HepG2 (cell line): ENCODE results near the gene MAP2K3. TPM values are rescaled to one million over a fixed set of nuclear protein-coding genes. Genes with fewer than 3 reads are reported as not detected.

Experiments
- ARNT ChIP-seq: fragments of 450-650 bp; IDR thresholded peaks from 2 replicates; pipeline ENCODE4 v1.6.1; 2017
- ATM ChIP-seq: fragments of 450-650 bp; IDR thresholded peaks from 2 replicates; pipeline ENCODE4 v1.7.1; 2017; ENCODE audit warnings: mild to moderate bottlenecking, borderline replicate concordance
- BRD4 ChIP-seq: sonication (generic); formaldehyde crosslinking; IDR thresholded peaks from 2 replicates; pipeline ENCODE4 v1.4.0; 2020; ENCODE audit warnings: missing genetic modification reagents
- CENPT ChIP-seq: sonication (generic); formaldehyde crosslinking; IDR thresholded peaks from 2 replicates; pipeline ENCODE4 v1.8.0; 2022; ENCODE audit warnings: low read depth, mild to moderate bottlenecking, moderate library complexity, missing genetic modification reagents
- CHD4 ChIP-seq: fragments of 200-600 bp; sonication (generic); IDR thresholded peaks from 2 replicates; pipeline ENCODE4 v1.7.0; 2017; ENCODE audit warnings: mild to moderate bottlenecking, low read length, borderline replicate concordance
- DNMT1 ChIP-seq: sonication (generic); formaldehyde crosslinking; IDR thresholded peaks from 2 replicates; pipeline ENCODE4 v1.5.1; 2020; ENCODE audit warnings: mild to moderate bottlenecking, missing genetic modification reagents
- GRHL1 ChIP-seq: sonication (generic); formaldehyde crosslinking; conservative IDR thresholded peaks from 2 replicates; pipeline ENCODE4 v1.8.0; 2022; ENCODE audit warnings: missing genetic modification reagents
- KDM6A ChIP-seq: IDR thresholded peaks from 2 replicates; pipeline ENCODE4 v1.6.1; 2016; ENCODE audit warnings: low read depth
- MIER3 ChIP-seq: IDR thresholded peaks from 2 replicates; pipeline ENCODE4 v1.6.1; 2016; ENCODE audit warnings: missing compliant biosample characterization, borderline replicate concordance
- MTF1 ChIP-seq: sonication (generic); formaldehyde crosslinking; IDR thresholded peaks from 2 replicates; pipeline ENCODE4 v1.5.0; 2020; ENCODE audit warnings: missing genetic modification reagents
- PPARG ChIP-seq: conservative IDR thresholded peaks from 2 replicates; pipeline ENCODE4 v1.6.1; 2016; ENCODE audit warnings: missing biosample characterization, missing genetic modification reagents
- RXRA ChIP-seq: sonication (generic); formaldehyde crosslinking; IDR thresholded peaks from 2 replicates; pipeline ENCODE4 v1.5.1; 2020; ENCODE audit warnings: missing genetic modification reagents
- SAP130 ChIP-seq: IDR thresholded peaks from 2 replicates; pipeline ENCODE4 v1.6.1; 2016; ENCODE audit warnings: low read depth
- STAT5B ChIP-seq: sonication (generic); formaldehyde crosslinking; IDR thresholded peaks from 2 replicates; pipeline ENCODE4 v1.4.0; 2020; ENCODE audit warnings: missing genetic modification reagents
- TGIF2 ChIP-seq: IDR thresholded peaks from 2 replicates; pipeline ENCODE4 v1.6.1; 2016; ENCODE audit warnings: control low read depth, missing compliant biosample characterization
- TP53 ChIP-seq: sonication (generic); formaldehyde crosslinking; conservative IDR thresholded peaks from 2 replicates; pipeline ENCODE4 v1.4.0; 2020; ENCODE audit warnings: missing genetic modification reagents
- ZBTB21 ChIP-seq: sonication (generic); formaldehyde crosslinking; IDR thresholded peaks from 2 replicates; pipeline ENCODE4 v1.4.0; 2020; ENCODE audit warnings: missing genetic modification reagents
- ZNF143 ChIP-seq: sonication (generic); formaldehyde crosslinking; IDR thresholded peaks from 2 replicates; pipeline ENCODE4 v1.4.0; 2020; ENCODE audit warnings: missing genetic modification reagents
- ZNF256 ChIP-seq: sonication (generic); formaldehyde crosslinking; conservative IDR thresholded peaks from 2 replicates; pipeline ENCODE4 v1.4.0; 2020; ENCODE audit warnings: missing genetic modification reagents
- ZNF260 ChIP-seq: sonication (generic); formaldehyde crosslinking; IDR thresholded peaks from 2 replicates; pipeline ENCODE4 v1.4.0; 2020; ENCODE audit warnings: missing genetic modification reagents, low read depth, mild to moderate bottlenecking, borderline replicate concordance
- ZNF501 ChIP-seq: sonication (generic); formaldehyde crosslinking; IDR thresholded peaks from 2 replicates; pipeline ENCODE4 v1.5.1; 2020; ENCODE audit warnings: mild to moderate bottlenecking, moderate library complexity, missing genetic modification reagents
- ZNF543 ChIP-seq: sonication (generic); formaldehyde crosslinking; IDR thresholded peaks from 2 replicates; pipeline ENCODE4 v1.4.0; 2020; ENCODE audit warnings: mild to moderate bottlenecking, missing genetic modification reagents
- ZNF747 ChIP-seq: sonication (generic); formaldehyde crosslinking; IDR thresholded peaks from 2 replicates; pipeline ENCODE4 v1.8.1; 2023; ENCODE audit warnings: missing genetic modification reagents, mild to moderate bottlenecking, borderline replicate concordance
- ZNF839 ChIP-seq: sonication (generic); formaldehyde crosslinking; IDR thresholded peaks from 2 replicates; pipeline ENCODE4 v1.4.0; 2020; ENCODE audit warnings: missing genetic modification reagents, mild to moderate bottlenecking, borderline replicate concordance
- polyA plus RNA-seq, 8 experiments: library from polyadenylated mRNA; depleted of rRNA in 3 of 8; stranded (reverse) in 7 of 8; unstranded in 1 of 8; fragments of >200 nt; fragmentation: Illumina TruSeq in 4 of 8; extraction: Trizol in 4 of 8; gene quantifications; 2 replicates each; pipeline versions ENCODE4 v1.2.1 to v1.2.3, GENCODE V29; 2011 to 2016; ENCODE audit warnings: low read depth in 4 of 8, missing spikeins in 1 of 8, mixed read lengths in 1 of 8; ENCODE audit not compliant: insufficient read depth in 1 of 8
- total RNA-seq, 5 experiments: library from RNA; depleted of rRNA; stranded (reverse); fragments of >200 nt; fragmentation: Illumina TruSeq; extraction: Trizol; gene quantifications; 2 replicates each; pipeline ENCODE4 v1.2.3, GENCODE V29; 2016; ENCODE audit warnings: low read depth in 1 of 5
- TF ChIP-seq, protein P1 (sequence below): fragments of 450-650 bp; IDR thresholded peaks from 2 replicates; pipeline ENCODE4 v1.6.1; 2016
- TF ChIP-seq, protein P2 (sequence below): sonication (generic); formaldehyde crosslinking; IDR thresholded peaks from 2 replicates; pipeline ENCODE4 v1.4.0; 2020; ENCODE audit warnings: mild to moderate bottlenecking, missing genetic modification reagents
- TF ChIP-seq, protein P3 (sequence below): sonication (generic); formaldehyde crosslinking; IDR thresholded peaks from 2 replicates; pipeline ENCODE4 v1.5.0; 2020; ENCODE audit warnings: mild to moderate bottlenecking, low read depth, missing genetic modification reagents, borderline replicate concordance

MAP2K3 gene
- total and polyA plus RNA-seq, 2 of the 13 experiments (the other 11 are each of a cell fraction or from before 2014, with no cell fraction given): 20.5 to 27.4 TPM

GRCh38 chr17:21275579-21276263, 8.8 kb upstream of the MAP2K3 start (continued):
- no peak for TF ChIP-seq GRHL1 (CRISPR knock-in tag)
- TF ChIP-seq ZNF747 (CRISPR knock-in tag): 0 out of 2 replicates have a peak, but pooled peaks have one; percentile 62
- TF ChIP-seq ARNT: no peak
- no peak for TF ChIP-seq ZBTB21
- TF ChIP-seq, protein P1, sequence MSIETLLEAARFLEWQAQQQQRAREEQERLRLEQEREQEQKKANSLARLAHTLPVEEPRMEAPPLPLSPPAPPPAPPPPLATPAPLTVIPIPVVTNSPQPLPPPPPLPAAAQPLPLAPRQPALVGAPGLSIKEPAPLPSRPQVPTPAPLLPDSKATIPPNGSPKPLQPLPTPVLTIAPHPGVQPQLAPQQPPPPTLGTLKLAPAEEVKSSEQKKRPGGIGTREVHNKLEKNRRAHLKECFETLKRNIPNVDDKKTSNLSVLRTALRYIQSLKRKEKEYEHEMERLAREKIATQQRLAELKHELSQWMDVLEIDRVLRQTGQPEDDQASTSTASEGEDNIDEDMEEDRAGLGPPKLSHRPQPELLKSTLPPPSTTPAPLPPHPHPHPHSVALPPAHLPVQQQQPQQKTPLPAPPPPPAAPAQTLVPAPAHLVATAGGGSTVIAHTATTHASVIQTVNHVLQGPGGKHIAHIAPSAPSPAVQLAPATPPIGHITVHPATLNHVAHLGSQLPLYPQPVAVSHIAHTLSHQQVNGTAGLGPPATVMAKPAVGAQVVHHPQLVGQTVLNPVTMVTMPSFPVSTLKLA: no peak
- TF ChIP-seq, protein P2, sequence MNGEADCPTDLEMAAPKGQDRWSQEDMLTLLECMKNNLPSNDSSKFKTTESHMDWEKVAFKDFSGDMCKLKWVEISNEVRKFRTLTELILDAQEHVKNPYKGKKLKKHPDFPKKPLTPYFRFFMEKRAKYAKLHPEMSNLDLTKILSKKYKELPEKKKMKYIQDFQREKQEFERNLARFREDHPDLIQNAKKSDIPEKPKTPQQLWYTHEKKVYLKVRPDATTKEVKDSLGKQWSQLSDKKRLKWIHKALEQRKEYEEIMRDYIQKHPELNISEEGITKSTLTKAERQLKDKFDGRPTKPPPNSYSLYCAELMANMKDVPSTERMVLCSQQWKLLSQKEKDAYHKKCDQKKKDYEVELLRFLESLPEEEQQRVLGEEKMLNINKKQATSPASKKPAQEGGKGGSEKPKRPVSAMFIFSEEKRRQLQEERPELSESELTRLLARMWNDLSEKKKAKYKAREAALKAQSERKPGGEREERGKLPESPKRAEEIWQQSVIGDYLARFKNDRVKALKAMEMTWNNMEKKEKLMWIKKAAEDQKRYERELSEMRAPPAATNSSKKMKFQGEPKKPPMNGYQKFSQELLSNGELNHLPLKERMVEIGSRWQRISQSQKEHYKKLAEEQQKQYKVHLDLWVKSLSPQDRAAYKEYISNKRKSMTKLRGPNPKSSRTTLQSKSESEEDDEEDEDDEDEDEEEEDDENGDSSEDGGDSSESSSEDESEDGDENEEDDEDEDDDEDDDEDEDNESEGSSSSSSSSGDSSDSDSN (CRISPR knock-in tag): peak; percentile 87
- TF ChIP-seq PPARG: no peak
- no peak for TF ChIP-seq ZNF256
- peak; percentile 53; the same call in 1 of the 2 replicates for TF ChIP-seq ZNF143 (CRISPR knock-in tag)
- TF ChIP-seq BRD4 (CRISPR knock-in tag): 0 out of 2 replicates have a peak, but pooled peaks have one; percentile 55
- TF ChIP-seq CENPT (CRISPR knock-in tag): no peak
- TF ChIP-seq ZNF260 (CRISPR knock-in tag): no peak
- peak; percentile 86 for TF ChIP-seq RXRA
- TF ChIP-seq DNMT1 (CRISPR knock-in tag): peak; percentile 82; the same call in 1 of the 2 replicates
- TF ChIP-seq TP53 (CRISPR knock-in tag): peak; percentile 71; the same call in 1 of the 2 replicates
- TF ChIP-seq MIER3: no peak
- peak; percentile 93 for TF ChIP-seq ZNF501
- no peak for TF ChIP-seq STAT5B (CRISPR knock-in tag)
- no peak for TF ChIP-seq KDM6A (CRISPR knock-in tag)
- no peak for TF ChIP-seq MTF1 (CRISPR knock-in tag)
- peak; percentile 69 for TF ChIP-seq SAP130
- no peak for TF ChIP-seq ATM
- no peak for TF ChIP-seq TGIF2 (CRISPR knock-in tag)
- TF ChIP-seq ZNF839 (CRISPR knock-in tag): peak; percentile 83; the same call in 1 of the 2 replicates
- TF ChIP-seq ZNF543: no peak
- TF ChIP-seq, protein P3, sequence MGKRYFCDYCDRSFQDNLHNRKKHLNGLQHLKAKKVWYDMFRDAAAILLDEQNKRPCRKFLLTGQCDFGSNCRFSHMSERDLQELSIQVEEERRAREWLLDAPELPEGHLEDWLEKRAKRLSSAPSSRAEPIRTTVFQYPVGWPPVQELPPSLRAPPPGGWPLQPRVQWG: no peak
- no peak for TF ChIP-seq CHD4
